Stimulated activated CD4-positive, alpha-beta T cell treated with anti-CD3 and anti-CD28 coated beads, Interleukin-1b, Interleukin-23, amount 100 ng/mL, for 24 hours (primary cell): ENCODE results near the gene ZFP14.
"Not testable (repeated sequence)": the region's sequence is repeated elsewhere in the genome, so short reads cannot be mapped to it uniquely, and the experiment has no call there.

Source experiments
- DNase-seq, 4 experiments: peaks; one replicate each; pipeline ENCODE4 v3.0.0-alpha.2; 2020; ENCODE audit warnings: low read depth in 4 of 4, low spot score in 1 of 4

The ZFP14 gene

GRCh38 chr19:36331353-36332228 lies 47.4 kb downstream of the ZFP14 start:
- peak; percentile 9 to 36 (median 22) for DNase-seq

GRCh38 chr19:36330216-36330615 lies 48.8 kb downstream of the ZFP14 start:
- no peak for DNase-seq

GRCh38 chr19:36329534-36329933 lies 49.5 kb downstream of the ZFP14 start:
- DNase-seq, result not testable (repeated sequence)

GRCh38 chr19:36326649-36327048 lies 52.4 kb downstream of the ZFP14 start:
- not testable (repeated sequence) for DNase-seq

GRCh38 chr19:36315164-36315563 lies 63.8 kb downstream of the ZFP14 start:
- DNase-seq, result not testable (repeated sequence)

GRCh38 chr19:36314053-36314452 lies 64.9 kb downstream of the ZFP14 start:
- not testable (repeated sequence) for DNase-seq

- not testable (repeated sequence) for DNase-seq
Measured at GRCh38 chr19:36311098-36311760, 67.8 kb downstream of the ZFP14 start.

GRCh38 chr19:36310416-36310990 lies 68.5 kb downstream of the ZFP14 start:
- DNase-seq, result not testable (repeated sequence)

GRCh38 chr19:36309759-36310158 lies 69.2 kb downstream of the ZFP14 start:
- DNase-seq, result not testable (repeated sequence)

- DNase-seq, result not testable (repeated sequence)
Measured at GRCh38 chr19:36309309-36309708, 69.7 kb downstream of the ZFP14 start.

- DNase-seq, result not testable (repeated sequence)
Measured at GRCh38 chr19:36292317-36292716, 86.7 kb downstream of the ZFP14 start.
